SU-DHL-6 (cell line): ENCODE data around the gene GJD3.

Experiments used
- EZH2phosphoT487 ChIP-seq: fragments of 200-600 bp; sonication (generic), shearing (Covaris generic); conservative IDR thresholded peaks from 2 replicates; pipeline ENCODE4 v1.6.1; 2018; ENCODE audit warnings: mild to moderate bottlenecking, antibody characterized with exemption, low read length, moderate library complexity, mixed read lengths
- TF ChIP-seq, protein P1 (sequence below): fragments of 200-600 bp; sonication (generic); IDR thresholded peaks from one replicate; pipeline ENCODE4 v1.5.1; 2017; ENCODE audit warnings: antibody characterized with exemption, mild to moderate bottlenecking, low read length, moderate library complexity; ENCODE audit not compliant: insufficient read depth, poor library complexity, severe bottlenecking

GRCh38 chr17:40404003-40404402 lies 39.5 kb upstream of the GJD3 start:
- TF ChIP-seq, protein P1, sequence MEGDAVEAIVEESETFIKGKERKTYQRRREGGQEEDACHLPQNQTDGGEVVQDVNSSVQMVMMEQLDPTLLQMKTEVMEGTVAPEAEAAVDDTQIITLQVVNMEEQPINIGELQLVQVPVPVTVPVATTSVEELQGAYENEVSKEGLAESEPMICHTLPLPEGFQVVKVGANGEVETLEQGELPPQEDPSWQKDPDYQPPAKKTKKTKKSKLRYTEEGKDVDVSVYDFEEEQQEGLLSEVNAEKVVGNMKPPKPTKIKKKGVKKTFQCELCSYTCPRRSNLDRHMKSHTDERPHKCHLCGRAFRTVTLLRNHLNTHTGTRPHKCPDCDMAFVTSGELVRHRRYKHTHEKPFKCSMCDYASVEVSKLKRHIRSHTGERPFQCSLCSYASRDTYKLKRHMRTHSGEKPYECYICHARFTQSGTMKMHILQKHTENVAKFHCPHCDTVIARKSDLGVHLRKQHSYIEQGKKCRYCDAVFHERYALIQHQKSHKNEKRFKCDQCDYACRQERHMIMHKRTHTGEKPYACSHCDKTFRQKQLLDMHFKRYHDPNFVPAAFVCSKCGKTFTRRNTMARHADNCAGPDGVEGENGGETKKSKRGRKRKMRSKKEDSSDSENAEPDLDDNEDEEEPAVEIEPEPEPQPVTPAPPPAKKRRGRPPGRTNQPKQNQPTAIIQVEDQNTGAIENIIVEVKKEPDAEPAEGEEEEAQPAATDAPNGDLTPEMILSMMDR: no peak
- TF ChIP-seq EZH2phosphoT487: no peak
